PFSK-1 (cell line): ENCODE data around the gene SPATA6.

Source experiments
- FOXP2 ChIP-seq: optimal IDR thresholded peaks from 2 replicates; pipeline ENCODE3; 2011; ENCODE audit warnings: borderline replicate concordance, control low read depth, inconsistent platforms; ENCODE audit not compliant: insufficient read depth; ENCODE audit errors: extremely low read length, extremely low read depth
- POLR2AphosphoS5 ChIP-seq: IDR thresholded peaks from 2 replicates; pipeline ENCODE4 v1.6.1; 2012; ENCODE audit warnings: low read depth, mild to moderate bottlenecking, control low read depth, low read length, moderate library complexity
- REST ChIP-seq, 2 experiments: IDR thresholded peaks; 2 replicates each; pipeline versions ENCODE4 v1.6.1 to v1.8.0; 2011 to 2012; ENCODE audit warnings: low read depth in 2 of 2, low read length in 2 of 2, control low read depth in 1 of 2, inconsistent platforms in 1 of 2, mild to moderate bottlenecking in 1 of 2, moderate library complexity in 1 of 2; ENCODE audit not compliant: insufficient read depth in 1 of 2
- SIN3A ChIP-seq: IDR thresholded peaks from 2 replicates; pipeline ENCODE4 v1.6.1; 2012; ENCODE audit warnings: mild to moderate bottlenecking, low read length, moderate library complexity, borderline replicate concordance; ENCODE audit not compliant: insufficient read depth
- TAF1 ChIP-seq: IDR thresholded peaks from 2 replicates; pipeline ENCODE4 v1.6.1; 2012; ENCODE audit warnings: low read length, control low read depth, borderline replicate concordance; ENCODE audit not compliant: insufficient read depth

The SPATA6 gene

GRCh38 chr1:48254254-48254653 is 217.8 kb downstream of the SPATA6 start:
- TF ChIP-seq POLR2AphosphoS5 (no peak), TAF1 (no peak), FOXP2 (no peak), SIN3A (no peak), REST (IDR thresholded peaks at IDR 0.05; ENCODE audit: insufficient read depth in 1 of 2, low read depth in 2 of 2, low read length in 2 of 2) (no peak)

- TF ChIP-seq REST (IDR thresholded peaks at IDR 0.05; ENCODE audit: insufficient read depth in 1 of 2, low read depth in 2 of 2, low read length in 2 of 2) = peak; percentile 10 to 86; a peak in 2 of 4 replicates
- no peak for TF ChIP-seq FOXP2
Measured at GRCh38 chr1:48251821-48252220, 220.2 kb downstream of the SPATA6 start.

- TF ChIP-seq POLR2AphosphoS5 = no peak
- no peak for TF ChIP-seq TAF1
- no peak for TF ChIP-seq FOXP2
Measured at GRCh38 chr1:48251323-48251722, 220.7 kb downstream of the SPATA6 start.

DNA sequence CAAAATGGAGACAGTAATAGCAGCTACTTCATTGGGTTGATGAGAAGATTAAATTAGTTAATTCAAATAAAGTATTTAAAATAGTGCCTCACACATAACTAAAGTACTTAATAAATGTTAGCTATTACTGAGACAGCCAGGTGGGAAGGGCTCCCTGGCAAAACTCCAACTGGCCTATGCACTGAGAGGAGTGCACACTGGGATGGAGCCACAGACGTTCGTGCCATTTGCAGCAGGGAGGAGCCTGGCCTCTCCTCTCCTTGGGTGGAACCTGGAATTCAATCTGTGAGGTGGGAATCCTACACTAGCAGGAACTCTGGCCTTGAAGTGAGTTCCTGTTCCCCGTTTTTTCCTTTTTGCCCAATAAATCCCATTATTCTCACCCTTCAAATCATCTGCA is 221.4 kb downstream of the SPATA6 start:
- TF ChIP-seq TAF1 = no peak
- TF ChIP-seq REST (IDR thresholded peaks at IDR 0.05; ENCODE audit: insufficient read depth in 1 of 2, low read depth in 2 of 2, low read length in 2 of 2) = no peak
- no peak for TF ChIP-seq FOXP2
- TF ChIP-seq POLR2AphosphoS5 = no peak
- no peak for TF ChIP-seq SIN3A

GRCh38 chr1:48249868-48250267 is 222.1 kb downstream of the SPATA6 start:
- no peak for TF ChIP-seq SIN3A
- TF ChIP-seq FOXP2 = no peak
- no peak for TF ChIP-seq REST (IDR thresholded peaks at IDR 0.05; ENCODE audit: insufficient read depth in 1 of 2, low read depth in 2 of 2, low read length in 2 of 2)
- TF ChIP-seq POLR2AphosphoS5 = no peak
- no peak for TF ChIP-seq TAF1
